Measurements from ENCODE around the gene TGFBR3. TPM values are rescaled to one million over a fixed set of nuclear protein-coding genes. Genes with fewer than 3 reads are reported as not detected.

TGFBR3 gene
- total RNA-seq, 1 experiment from 2014 or later, result 4.2 TPM

- ATAC-seq (no peak), DNase-seq (ENCODE audit: low spot score) (no peak)
- Mint-ChIP-seq H3K4me1 (peaks cover 14% of the 10 kb centered on the region), H3K27ac (no peak overlapping the region), H3K27me3 (ENCODE audit: low read depth) (no peaks in the 10 kb centered on the region), H3K4me3 (no peak overlapping the region), H3K9me3 (no peaks in the 10 kb centered on the region), H3K36me3 (no peaks in the 10 kb centered on the region)
- CTCF ChIA-PET, result no interaction called here
- POLR2A ChIA-PET, result no interaction called here
- TF ChIP-seq MLX (CRISPR knock-in tag; IDR thresholded peaks at IDR 0.05) (no peak), ATF2 (CRISPR knock-in tag; IDR thresholded peaks at IDR 0.05; ENCODE audit: borderline replicate concordance, low read depth) (no peak), RORB (CRISPR knock-in tag; IDR thresholded peaks at IDR 0.05) (no peak), FOXJ3 (CRISPR knock-in tag; IDR thresholded peaks at IDR 0.05; ENCODE audit: borderline replicate concordance) (no peak), HMGXB4 (CRISPR knock-in tag; IDR thresholded peaks at IDR 0.05) (no peak), TEAD4 (CRISPR knock-in tag; IDR thresholded peaks at IDR 0.05) (no peak), FOXP4 (CRISPR knock-in tag; IDR thresholded peaks at IDR 0.05) (no peak), CTCF (IDR thresholded peaks at IDR 0.05) (no peak)
- TF ChIP-seq, protein P1, sequence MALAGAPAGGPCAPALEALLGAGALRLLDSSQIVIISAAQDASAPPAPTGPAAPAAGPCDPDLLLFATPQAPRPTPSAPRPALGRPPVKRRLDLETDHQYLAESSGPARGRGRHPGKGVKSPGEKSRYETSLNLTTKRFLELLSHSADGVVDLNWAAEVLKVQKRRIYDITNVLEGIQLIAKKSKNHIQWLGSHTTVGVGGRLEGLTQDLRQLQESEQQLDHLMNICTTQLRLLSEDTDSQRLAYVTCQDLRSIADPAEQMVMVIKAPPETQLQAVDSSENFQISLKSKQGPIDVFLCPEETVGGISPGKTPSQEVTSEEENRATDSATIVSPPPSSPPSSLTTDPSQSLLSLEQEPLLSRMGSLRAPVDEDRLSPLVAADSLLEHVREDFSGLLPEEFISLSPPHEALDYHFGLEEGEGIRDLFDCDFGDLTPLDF (CRISPR knock-in tag; IDR thresholded peaks at IDR 0.05), result no peak
- TF ChIP-seq, protein P2, sequence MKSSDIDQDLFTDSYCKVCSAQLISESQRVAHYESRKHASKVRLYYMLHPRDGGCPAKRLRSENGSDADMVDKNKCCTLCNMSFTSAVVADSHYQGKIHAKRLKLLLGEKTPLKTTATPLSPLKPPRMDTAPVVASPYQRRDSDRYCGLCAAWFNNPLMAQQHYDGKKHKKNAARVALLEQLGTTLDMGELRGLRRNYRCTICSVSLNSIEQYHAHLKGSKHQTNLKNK (CRISPR knock-in tag; IDR thresholded peaks at IDR 0.05), result no peak
- TF ChIP-seq, protein P3, sequence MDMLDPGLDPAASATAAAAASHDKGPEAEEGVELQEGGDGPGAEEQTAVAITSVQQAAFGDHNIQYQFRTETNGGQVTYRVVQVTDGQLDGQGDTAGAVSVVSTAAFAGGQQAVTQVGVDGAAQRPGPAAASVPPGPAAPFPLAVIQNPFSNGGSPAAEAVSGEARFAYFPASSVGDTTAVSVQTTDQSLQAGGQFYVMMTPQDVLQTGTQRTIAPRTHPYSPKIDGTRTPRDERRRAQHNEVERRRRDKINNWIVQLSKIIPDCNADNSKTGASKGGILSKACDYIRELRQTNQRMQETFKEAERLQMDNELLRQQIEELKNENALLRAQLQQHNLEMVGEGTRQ (CRISPR knock-in tag; IDR thresholded peaks at IDR 0.05), result no peak
- TF ChIP-seq, protein P4, sequence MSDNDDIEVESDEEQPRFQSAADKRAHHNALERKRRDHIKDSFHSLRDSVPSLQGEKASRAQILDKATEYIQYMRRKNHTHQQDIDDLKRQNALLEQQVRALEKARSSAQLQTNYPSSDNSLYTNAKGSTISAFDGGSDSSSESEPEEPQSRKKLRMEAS (CRISPR knock-in tag; IDR thresholded peaks at IDR 0.05), result no peak
- TF ChIP-seq, protein P5, sequence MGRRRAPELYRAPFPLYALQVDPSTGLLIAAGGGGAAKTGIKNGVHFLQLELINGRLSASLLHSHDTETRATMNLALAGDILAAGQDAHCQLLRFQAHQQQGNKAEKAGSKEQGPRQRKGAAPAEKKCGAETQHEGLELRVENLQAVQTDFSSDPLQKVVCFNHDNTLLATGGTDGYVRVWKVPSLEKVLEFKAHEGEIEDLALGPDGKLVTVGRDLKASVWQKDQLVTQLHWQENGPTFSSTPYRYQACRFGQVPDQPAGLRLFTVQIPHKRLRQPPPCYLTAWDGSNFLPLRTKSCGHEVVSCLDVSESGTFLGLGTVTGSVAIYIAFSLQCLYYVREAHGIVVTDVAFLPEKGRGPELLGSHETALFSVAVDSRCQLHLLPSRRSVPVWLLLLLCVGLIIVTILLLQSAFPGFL (CRISPR knock-in tag; IDR thresholded peaks at IDR 0.05; ENCODE audit: borderline replicate concordance), result no peak
Measured at GRCh38 chr1:91821126-91821868, 64.7 kb downstream of the TGFBR3 start.
